ENCODE data around the gene AEBP1.
A peak's percentile ranks its signal among the peaks of the same experiment; 100 is the strongest.

Gene AEBP1

DNA sequence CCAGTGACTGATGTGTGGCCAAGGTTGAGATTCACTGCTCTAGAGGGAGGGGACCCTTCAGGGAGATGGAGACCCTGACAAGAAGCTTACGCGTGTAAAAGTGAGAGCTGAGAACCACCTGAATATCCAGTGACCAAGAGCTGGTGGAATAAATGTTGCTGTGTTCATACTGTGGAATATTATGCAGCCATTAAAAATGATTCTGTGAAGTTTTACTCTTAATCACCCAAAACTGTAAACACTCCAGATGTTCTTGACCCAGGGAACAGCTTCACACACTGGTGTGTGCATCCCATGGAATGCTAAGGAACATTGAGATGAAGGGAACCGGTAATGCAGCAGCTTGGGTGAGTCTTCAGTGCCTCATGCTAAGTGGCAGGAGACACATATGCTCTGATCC is 17.5 kb upstream of the AEBP1 start:
- DNase-seq = no peak

DNA sequence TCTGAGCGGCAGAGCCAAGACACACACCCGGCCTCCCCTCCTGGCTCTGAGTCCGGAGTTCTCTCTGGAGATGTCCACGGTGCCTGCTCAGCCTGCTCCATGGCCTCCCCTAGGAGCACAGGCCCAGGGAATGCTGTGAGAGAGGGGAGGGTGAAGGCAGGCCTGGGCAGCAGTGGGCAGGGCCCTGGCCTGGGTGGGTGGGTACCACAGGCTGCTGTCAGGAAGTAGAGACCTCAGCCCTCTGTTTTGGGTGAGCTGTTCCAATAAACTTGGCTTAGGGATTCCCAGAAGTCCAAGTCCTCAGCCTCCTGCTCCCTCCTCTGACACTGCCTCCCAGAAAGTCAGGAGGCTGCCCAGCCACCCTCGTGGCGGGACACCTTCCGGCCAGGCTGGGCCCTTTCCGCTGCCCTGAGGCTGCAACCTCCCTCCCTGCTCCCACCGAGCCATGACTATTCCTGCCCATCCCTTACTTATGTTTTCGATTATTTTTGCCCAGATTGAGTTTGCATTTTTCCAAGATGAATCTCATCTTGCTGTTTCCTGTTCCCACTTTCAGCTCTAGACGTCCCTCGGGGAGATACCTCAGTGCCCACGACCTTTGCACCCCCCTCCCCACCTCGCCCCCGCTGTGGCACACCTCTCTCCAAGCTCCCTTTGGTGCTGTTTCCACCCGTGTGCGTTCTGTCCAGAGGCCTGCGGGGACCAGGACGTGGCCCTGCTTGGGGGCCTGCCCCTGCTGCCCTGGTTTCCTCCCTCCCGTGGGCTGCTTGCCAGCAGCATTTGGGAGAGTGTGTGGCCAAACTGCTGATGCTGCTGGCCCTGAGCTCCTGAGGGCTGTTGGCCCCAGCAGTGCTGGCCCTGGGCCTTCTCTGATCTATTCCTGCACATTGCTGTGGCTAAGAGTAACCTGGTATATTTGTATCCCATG is 16.0 kb upstream of the AEBP1 start:
- peak; percentile 71 for DNase-seq

DNA sequence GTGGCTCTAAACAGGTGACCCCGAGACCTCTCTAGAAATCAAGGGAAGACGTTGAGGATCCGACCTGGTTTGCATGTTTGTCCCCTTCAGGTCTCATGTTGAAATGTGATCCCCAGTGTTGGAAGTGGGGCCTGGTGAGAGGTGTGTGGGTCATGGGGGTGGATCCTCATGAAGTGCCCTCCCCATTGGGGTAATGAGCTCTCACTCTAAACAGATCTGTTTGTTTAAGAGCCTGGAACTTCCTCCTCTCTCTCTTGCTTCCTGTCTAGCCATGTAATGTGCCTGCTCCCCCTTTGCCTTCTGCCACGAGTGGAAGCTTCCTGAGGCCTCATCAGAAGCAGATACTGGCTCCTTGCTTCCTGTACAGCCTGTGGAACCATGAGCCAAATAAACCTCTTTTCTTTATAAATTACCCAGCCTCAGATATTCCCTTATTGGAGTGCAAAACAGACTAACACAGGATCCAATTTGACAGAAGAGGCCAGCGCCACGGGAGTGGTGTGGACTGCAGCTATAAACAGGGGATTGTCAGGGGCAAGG is 11.0 kb upstream of the AEBP1 start:
- no peak for DNase-seq

DNA sequence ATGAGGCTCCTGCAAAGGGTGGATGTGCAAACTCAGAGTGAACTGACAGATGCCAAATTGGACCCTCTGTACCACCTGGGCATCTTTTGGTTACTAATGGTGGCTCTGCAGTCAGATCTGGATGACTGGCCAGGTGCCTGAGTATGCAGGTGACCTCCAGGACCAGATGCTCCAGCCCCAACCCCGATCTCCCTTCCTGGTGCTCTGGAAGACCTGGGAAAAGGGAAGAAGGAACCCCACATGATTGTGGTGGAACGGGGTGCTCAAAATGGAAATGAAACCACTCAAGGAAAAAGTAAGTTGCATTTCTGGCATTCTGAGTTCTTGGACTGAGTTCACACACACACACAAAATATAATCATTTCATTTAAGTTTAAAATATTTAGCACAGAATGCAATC is 9.8 kb upstream of the AEBP1 start:
- no peak for DNase-seq

DNA sequence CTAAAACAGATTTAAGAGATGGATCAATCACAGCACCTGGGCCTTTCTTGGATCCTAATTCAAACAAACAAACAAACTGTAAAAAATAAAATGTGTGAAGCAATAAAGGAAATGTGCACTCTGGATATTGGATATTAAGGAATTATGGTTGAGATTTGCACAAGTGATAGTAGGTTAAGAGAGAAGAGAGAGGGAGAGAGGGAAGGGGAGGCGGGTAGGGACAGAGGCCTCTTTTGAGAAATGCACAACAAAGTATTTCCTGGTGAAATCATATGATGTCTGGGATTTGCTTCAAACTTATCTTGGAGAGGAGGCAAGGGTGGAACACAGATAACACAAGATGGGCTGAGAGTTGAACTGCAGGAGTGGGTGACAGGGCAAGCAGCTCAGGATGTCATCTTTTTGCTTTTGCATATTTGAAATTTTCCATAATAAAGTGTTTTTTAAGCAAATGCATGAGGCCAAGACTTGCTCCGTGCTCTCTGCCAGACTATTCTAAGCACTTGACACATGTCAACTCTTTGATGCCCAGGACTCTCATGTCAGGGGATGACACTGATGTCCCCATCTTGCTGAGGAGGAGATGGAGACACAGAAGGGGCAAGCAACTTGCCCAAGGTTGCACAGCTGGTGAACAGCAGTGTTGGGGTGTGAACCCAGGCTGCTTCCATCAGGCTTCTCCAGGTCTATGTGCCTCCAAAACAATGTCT is 9.1 kb upstream of the AEBP1 start:
- no peak for DNase-seq

DNA sequence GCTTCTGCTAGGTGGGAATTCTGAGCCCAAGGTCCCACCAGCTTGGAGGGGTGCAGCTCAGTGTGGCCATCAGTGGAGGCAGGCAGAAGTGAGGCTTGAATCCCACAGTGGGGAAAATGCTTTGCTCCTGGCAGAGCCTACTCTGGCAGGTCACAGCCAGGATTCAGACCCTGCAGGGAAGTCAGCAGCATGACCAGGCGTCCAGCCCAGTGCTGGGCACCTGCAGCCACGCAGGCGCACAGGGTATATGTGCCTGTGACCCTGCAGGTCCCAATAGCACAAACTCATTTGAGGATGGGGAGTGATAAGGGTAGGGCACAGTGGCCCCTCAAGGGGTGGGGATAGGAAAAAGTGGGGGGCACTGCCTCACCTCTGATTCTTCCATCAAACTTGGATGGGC is 8.4 kb upstream of the AEBP1 start:
- no peak for DNase-seq

DNA sequence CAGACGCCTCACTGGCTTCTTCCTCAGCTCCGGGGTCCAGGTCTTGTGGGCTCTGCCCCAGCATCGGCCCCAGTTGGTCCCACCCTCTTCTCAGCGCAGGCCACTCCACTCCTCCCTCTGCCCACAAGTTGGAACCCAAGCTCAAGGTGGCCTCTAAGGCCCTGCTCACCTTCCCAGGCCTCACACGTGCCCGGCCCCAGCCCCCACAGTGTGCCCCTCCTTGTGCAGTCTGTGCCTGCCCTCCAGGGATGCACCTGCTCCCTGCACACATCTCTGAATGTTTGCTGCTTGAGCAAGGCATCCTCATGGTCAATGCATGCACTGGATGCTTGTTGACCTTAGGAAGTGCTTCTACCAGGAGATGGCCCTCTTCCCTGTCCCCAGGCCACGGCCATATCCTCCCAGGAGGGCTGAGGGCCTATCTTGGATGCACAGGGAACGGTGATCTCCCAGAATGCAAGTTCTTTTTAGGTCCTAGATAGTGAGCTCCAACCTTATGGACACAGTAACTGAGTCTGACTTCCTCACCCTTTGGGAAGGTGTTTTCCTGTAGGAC is 7.7 kb upstream of the AEBP1 start:
- DNase-seq = no peak

DNA sequence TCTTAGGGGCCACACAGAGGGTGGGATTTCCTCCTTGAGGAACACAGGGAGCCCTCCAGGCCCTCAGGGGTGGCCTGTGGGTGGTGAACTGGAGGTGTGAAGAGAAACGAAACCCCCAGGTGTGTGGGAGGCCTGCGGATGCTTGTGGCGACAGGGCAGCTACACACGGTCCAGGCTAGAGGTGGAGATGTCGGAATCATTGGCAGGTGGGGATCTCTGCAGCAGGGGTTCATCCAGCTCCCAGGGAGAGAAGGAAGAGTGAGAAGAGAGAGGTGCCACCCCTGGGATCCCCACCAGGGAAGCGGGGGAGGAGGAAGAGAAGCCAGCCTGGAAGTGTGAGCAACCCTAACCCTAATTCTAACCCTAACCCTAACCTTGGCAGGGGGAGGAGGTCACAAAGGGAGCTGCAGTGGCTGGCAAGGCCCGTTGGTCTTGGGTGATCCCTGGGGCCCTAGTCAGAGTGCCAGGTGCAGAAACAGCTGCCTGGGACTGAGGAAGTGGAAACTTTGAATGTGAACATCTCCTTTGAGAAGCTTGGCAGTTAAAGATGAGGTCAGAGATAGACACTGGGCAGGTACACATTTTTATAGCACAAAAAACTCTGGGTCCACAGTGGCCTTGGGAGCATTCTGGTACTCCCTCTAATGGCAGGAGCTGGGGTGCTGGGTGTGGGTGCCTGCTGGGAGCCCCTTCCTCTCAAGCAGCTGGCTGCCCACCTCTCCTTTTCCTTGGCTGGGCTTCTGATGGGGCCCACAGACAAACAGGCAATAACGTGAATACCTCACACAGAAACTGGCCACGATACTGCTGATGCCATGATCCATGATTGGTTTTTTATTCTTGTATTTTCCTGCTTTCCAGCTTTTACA is 6.8 kb upstream of the AEBP1 start:
- DNase-seq = no peak

DNA sequence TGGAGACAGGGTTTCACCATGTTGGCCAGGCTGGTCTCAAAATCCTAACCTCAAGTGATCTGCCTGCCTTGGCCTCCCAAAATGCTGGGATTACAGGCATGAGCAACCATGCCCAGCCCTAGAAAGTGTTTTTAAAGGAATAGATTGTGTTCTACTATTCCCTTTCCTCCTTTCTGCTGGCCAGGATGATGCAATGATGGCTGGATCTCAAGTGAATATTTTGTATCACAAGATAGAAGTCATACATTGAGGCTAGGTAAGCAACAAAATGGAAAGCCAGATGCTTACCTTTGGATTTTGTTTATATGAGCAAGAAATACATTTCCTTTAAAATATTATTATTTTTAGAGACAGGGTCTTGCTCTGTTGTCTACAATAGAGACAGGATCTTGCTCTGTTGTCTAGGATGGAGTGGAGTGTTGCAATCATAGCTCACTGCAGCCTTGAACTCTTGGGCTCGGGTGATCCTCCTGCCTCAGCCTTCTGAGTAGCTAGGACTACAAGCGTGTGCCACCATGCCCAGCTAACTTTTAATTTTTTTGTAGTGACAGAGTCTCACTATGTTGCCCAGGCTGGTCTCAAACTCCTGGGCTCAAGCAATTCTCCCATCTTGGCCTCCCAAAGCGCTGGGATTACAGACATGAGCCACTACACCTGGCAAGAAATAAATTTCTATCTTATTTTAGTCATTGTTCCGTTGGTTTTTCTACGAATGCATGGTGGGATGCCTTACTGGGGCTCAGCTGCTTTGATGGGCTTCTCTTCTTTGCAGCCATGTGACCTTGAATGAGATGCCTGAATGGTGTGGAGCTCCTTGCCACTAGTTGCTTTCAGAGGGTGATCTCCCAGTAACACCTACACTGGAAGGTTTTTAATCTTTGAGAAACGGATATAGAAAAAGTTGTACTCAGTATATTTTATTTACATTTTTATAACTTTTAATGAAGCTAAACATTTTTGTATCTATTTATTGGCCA is 5.8 kb upstream of the AEBP1 start:
- no peak for DNase-seq

DNA sequence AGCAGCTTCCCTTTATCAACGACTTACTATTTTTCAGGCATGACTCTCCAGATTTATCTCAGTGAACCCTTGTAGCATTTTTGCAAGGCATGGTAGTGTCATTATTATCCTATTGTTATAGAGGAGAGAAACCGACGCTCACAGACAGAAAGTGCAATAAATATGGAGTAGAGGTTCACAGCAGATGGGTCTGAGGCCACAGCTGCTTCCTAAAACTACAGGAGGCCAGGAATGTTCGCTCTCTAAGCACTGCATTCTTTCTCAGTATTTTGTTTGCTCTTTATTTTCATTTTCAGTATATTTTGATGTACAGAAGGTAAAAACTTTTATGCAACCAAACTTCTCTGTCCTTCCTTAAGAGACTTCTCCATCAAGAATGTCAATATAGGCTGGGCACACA is 4.5 kb upstream of the AEBP1 start:
- DNase-seq = no peak

DNA sequence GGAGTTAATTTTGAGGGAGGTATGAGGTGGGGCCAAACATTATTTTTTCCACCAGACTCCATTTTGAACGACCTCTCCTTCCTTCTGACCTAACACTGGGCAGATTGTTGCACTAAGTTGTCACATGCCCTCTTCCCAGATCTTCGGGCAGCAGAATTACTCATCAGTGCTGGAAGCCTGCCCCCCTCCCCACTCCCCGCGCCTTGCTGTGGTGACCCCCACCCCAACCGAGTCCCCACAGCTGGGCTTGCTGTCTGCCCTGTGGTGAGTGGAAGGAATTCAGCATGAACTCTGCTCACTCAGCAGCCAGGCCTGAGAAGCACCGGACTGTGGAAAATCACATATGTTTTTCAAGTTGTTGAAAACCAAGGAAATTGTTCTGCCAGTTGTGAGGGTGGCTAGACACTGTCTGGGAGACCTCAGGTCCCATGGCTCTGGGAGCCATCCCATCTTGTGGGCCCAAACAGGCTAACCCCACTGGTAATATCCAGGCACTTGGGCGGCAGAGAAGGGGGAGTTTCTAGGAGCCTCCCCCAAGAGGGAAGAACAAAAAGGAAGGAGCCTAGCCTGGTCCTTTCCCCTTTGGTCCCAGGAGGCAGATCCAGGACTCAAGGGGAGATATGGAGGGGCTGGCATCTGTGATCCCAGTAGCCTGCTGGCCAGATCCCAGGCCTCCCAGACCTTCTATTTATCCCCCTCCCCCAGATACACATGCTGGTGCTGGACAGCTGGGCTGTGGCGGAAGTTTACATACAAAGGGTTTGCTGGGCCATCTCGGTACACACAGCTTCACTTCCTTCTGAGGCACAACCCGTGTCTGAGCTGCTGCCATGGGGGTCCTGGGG is 3.5 kb upstream of the AEBP1 start:
- no peak for DNase-seq

DNA sequence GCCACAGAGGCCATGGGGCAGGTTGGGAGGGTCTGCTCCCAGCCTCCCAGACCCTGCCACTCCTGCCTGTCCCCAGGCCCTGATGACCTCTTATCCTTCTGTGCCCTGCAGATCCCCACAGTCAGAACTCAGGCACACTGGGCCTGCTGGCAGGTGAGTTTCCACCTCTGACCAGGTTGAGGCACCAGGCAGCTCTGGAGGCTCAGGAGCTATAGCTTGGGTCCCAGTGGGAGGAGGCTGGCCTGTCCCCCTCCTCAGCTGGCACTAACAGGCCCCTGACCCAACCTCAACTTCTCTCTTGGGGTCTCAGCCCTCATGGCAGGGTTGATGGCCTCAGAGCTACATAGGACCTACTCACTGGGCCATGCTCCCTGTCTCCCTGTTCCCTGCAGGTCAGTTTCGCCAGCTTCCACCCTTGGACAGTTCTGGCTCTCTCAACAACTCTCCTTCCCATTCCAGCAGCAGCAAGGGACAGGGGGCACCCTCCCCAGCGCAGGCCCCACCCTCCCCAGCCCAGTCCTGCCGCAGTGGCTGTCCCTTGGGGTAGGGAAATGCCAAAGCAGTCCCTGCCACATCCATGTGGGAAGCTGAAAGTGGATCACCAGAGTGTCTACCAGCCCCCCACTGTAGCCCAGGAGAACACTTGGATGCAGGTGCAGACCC is 2.7 kb upstream of the AEBP1 start:
- DNase-seq = no peak

DNA sequence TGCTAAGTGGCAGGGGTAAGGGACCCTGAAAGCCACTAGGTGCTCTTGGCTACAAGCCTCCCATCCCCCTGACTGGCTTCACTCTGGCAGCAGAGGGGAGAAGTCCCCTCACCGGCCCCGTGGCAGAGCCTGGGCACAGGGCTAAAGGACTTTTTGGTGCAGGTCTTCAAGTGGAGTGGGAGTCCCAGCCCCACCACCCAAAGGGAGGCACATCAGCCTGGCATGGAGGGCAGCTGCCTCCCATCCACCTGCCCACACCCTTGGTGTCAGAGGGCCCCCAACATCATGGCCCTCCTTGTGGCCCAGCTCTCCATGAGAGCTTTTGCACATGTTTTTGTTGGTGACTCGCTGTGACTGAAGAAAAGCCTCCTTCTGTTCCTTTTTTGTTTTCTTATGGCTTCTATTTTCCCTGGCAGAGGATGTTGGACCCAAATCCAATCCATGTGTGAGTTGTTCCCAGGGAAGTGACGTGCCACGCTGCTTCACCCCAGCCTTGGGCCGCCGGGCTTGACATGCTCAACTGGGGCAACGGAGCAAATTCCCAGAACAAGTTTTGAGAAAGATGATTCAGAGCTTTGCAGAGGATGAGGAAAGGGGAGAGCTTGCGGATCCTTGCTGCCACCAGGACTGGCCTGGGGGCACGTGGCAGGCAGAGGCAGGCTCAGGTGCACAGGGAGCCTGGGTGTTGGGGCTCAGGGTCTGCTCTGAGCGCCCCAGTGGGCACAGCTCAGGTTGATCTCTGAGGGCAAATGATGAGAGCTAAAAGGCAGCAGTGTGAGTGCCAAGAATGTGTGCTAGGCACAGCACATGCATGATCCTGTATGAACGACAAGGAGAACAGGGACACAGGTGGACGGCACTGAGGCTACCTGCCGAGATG is 1.9 kb upstream of the AEBP1 start:
- DNase-seq = no peak

DNA sequence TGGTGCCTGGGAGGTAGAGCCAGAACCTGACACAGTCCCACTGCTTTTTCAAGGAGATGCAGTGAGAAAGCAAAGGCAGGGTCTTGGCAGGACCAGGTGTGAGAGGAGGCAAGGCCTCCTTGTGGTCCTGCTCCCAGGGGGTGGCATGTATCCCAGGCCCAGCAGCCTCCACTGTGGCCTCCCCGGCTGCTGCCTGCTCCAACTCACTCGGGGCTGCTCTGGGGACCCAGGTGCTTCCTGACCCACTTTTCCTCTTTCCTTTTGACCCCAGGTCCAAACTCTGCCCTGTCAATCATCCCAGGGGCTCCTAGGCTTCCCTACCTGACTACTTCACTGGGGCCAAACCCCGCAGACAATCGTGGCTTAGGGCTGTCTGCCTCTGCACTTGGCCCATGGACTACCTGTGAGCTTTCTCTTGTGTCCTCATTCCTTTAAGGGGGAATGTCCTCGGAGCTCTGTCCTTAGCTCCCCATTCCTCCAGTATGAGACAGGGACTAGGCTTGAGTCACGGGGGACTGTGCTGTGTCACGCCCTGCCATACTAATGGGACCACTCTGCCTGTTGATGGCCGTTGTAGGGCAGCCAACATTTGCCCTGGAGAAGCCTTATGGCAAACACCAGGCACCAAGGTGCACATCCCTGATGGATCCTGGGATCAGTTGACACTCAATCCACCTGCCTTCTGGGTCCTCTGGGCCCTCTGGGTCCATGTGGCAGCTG is 1.1 kb upstream of the AEBP1 start:
- DNase-seq = no peak

DNA sequence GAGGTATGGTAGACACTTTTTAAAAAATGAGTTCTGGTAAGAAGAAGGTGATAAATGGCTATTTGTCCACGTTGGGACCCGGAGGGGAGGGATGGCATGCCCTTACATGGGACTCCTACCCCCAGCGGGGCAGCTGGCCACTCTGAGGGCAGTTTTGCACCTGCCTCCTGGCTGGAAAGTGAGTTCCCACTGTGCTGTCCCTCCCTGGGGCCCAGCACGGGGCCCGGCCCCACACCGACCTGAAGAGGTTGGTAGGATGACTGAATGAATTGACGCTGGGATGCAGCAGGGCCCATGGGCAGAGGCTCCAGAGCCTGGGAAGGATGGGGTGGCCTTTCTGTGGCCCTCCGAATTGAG is 601 bp upstream of the AEBP1 start:
- DNase-seq = no peak

DNA sequence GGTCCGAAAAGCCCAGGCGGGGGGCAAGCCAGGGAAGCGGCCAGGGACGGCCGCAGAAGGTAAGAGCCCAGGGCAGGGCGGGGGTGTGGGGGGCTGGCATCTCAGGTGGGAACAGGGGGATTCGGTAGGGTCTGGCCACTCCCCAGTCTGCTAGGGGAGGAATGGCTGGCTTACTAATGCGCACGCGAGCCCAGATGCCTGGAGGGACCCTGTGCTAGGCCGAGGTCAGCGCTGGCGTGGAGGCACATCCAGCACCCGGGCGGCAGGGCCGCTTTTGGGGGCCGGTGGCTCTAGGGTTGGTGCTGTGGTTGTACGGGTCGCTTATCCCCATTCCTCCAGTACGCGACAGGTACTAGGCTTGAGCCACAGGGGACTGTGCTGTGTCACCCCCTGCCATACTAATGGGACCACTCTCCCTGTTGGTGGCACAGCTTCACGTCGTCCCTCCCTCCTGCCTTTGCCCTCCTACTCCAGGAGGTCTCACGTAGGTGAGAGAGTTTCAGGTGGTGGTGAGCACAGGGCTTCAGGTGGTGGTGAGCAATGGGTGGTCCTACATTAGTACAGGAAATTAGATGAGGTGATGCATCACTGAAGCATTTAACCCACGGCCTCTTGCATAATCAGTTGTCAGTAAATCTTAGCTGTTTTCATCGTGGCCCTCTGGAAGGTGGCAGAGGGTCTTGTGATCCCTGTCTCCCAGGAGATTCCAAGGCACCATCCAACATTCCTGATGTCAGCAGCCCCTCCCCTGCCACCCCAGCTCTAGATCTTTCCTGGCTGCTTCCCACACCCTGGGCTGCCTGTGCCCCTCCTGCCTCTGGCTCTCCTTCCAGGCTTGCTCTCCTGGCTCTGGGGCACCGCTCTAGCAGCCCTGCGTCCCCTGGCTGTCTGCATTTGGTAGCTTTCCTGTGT is 971 bp downstream of the AEBP1 start:
- DNase-seq = peak; percentile 78

DNA sequence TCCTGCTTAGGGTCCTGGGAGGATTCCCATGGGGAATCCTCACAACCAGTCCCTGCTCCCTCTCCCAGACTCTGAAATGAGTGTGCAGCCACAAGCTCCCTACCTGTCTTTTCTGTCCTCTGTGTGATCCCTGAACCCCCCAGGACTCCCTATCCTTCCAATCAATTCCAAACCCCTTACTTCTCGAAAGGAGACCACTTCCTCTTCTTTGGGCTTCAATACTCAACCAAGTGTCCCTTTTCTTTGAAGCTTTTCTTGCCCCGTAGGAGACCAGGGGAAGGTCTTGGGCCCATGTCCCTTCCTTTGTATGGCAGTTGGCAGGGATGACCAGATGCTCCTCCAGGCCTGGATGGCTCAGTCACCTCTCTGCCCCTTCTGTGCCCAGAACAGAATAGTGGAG is 1.7 kb downstream of the AEBP1 start:
- no peak for DNase-seq
